ENCODE results near the gene ABCG2.

- TF ChIP-seq CTCF (optimal IDR thresholded peaks at IDR 0.05 in 1 of 3, IDR thresholded peaks at IDR 0.05 in 1 of 3, conservative IDR thresholded peaks at IDR 0.05 in 1 of 3; ENCODE audit: extremely low read depth in 1 of 3, insufficient read depth in 2 of 3, low read length in 3 of 3) (no peak), EZH2 (IDR thresholded peaks at IDR 0.05; ENCODE audit: low read length) (no peak)
These were observed 37.0 kb upstream of the ABCG2 start for GRCh38 chr4:88195328-88196012.

Data from keratinocyte (primary cell).